ENCODE data around the gene CLASP1.
"Not testable (repeated sequence)": the region's sequence is repeated elsewhere in the genome, so short reads cannot be mapped to it uniquely, and the experiment has no call there.

- TF ChIP-seq POLR2A, CTCF (IDR thresholded peaks at IDR 0.05): not testable (repeated sequence)
Observed at GRCh38 chr2:121301190-121301589, 348.1 kb downstream of the CLASP1 start.
